Stimulated activated CD4-positive, alpha-beta T cell treated with anti-CD3 and anti-CD28 coated beads, Interleukin-4, amount 100 ng/mL, for 48 hours (primary cell): Measurements from ENCODE around the gene FEM1A.
A peak's percentile ranks its signal among the peaks of the same experiment; 100 is the strongest.
"Not testable (repeated sequence)": the region's sequence is repeated elsewhere in the genome, so short reads cannot be mapped to it uniquely, and the experiment has no call there.

ENCODE experiments used
- DNase-seq, 2 donors: peaks; one replicate each; pipeline ENCODE4 v3.0.0-alpha.2; 2020; ENCODE audit warnings: low read depth in 2 of 2

The FEM1A gene, protein sequence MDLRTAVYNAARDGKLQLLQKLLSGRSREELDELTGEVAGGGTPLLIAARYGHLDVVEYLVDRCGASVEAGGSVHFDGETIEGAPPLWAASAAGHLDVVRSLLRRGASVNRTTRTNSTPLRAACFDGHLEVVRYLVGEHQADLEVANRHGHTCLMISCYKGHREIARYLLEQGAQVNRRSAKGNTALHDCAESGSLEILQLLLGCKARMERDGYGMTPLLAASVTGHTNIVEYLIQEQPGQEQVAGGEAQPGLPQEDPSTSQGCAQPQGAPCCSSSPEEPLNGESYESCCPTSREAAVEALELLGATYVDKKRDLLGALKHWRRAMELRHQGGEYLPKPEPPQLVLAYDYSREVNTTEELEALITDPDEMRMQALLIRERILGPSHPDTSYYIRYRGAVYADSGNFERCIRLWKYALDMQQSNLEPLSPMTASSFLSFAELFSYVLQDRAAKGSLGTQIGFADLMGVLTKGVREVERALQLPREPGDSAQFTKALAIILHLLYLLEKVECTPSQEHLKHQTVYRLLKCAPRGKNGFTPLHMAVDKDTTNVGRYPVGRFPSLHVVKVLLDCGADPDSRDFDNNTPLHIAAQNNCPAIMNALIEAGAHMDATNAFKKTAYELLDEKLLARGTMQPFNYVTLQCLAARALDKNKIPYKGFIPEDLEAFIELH

DNA sequence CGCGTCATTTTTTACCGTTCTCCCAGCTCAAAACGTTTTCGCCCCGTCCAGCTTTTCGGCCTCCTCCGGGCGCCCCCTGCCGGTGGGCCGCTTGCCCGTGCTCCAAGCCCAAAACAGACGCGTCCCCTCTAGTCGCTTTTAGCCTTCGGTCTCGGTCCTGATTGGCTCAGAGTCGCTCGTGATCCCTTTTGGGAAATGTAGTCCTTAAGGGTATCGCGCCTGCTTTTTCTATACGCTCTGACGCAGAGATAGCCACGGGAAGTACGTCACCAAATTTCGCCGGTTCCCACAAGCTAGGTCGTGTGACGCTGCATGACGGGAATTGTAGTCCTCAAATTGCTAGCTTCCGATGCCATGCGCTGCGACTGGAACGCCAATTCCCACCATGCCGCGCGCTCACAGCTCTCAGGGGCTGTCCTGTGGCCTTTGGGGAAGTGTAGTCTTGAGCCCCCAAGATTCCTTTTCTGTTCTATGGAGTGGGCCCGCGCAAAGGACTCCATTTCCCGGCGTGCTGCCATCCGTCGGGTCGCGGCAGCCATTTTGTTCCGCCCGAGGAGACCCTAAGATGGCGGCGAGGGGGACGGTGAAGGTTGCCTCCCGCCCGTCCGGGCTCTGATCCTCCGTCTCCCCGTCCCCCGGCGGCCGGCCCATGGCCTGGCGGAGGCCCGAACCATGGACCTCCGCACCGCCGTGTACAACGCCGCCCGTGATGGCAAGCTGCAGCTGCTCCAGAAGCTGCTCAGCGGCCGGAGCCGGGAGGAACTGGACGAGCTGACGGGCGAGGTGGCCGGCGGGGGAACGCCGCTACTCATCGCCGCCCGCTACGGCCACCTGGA lies at the start of gene FEM1A:
TSS of gene FEM1A (plus strand) at position 552 of the 836 bp plus-strand sequence. CDS start at position 673, 121 bp downstream.
- DNase-seq: peak; percentile 96 to 98

DNA sequence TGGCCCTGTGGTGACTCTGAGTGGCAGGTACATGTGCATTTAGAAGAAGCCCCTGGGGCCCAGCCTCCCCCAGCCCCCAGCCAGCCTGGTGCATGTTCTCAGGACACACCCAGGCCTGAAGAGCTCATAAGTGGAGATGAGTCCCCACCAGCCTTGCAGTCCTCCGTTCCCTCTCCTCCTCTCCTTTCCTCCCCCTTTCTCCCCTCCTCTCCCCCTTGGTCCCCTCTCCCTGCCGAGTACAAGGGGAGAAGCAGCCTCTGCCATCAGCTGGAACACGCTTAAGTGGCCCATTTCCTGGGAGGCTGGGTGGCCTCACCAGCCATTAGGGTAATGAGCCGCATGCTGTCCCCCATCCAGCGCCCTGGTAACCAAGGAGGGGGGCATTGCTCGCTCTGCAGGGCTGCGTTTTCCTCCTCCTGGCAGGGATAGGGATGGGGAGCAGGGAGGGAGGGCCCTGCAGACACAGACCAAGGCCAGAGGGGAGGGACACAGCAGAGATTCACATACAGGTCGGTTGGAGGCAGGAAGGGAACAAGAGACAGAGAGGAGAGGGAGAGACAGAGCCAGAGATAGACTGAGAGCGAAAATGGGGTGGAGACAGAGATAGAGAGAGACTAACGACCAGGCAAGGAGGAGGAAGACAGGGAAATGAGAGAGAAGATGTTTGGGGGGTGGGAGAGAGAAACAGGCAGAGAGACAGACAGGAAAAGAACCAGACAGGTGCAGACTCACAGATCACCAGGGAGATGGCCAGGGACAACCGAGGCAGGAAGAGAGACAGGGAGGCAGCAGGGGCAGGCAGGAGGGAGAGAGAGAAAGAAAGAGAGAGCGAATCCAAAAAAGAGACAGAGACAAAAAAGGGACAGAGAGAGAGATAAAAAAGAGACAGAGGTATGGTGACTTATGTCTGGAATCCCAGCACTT lies 48.5 kb upstream of the FEM1A start:
- no peak for DNase-seq

DNA sequence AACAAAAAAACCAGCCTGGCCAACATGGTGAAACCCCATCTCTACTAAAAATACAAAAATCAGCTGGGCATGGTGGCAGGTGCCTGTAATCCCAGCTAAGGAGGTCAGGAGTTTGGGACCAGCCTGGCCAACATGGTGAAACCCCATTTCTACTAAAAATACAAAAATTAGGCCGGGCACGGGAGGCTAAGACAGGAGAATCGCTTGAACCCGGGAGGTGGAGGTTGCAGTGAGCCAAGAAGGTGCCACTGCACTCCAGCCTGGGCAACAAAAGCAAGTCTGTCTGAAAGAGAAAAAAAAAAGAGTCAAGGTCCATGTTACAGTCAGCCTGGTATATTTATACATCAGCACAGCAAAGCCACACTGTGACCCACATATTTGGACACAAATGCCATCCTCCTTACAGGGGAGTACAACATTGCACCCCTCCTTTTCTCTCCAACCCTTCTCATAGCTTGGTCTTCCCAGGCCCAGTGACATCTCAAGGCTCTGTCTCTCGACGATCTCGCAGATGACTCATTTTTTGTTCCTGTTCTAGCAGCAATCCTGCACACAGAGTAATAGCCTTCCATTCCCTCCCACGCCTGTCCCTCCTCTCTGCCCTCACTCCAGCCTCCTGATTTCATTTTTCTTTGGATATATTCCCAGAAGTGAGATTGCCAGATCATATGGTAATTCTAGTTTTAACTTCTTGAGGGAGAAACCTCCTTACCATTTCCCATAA lies 46.9 kb upstream of the FEM1A start:
- no peak for DNase-seq

DNA sequence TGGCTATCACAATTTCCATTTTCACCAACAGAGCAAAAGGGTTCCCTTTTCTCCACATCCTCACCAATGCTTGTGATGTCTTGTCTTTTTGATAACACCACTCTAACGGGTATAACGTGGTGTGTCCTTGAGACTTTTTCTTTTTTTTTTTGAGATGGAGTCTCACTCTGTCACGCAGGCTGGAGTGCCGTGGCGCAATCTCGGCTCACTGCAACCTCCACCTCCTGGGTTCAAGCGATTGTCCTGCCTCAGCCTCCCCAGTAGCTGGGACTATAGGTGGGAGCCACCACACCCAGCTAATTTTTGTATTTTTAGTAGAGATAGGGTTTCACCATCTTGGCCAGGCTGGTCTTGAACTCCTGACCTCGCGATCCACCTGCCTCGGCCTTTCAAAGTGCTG lies 46.4 kb upstream of the FEM1A start:
- DNase-seq: not testable (repeated sequence)

DNA sequence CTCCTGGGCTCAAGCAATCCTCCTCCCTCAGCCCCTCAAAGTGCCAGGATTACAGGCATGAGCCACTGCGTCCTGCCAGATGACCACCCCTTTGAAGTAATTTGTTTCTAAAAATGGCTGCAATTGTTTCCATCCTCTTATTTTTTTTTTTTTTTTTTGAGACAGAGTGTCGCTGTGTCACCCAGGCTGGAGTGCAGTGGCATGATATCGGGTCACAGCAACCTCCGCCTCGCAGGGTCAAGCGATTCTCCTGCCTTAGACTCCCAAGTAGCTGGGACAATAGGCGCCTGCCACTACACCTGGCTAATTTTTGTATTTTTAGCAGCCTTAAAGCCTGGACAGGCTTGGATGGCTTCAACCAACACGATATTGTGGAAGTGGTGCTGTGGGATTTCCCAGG lies 45.5 kb upstream of the FEM1A start:
- DNase-seq: no peak

DNA sequence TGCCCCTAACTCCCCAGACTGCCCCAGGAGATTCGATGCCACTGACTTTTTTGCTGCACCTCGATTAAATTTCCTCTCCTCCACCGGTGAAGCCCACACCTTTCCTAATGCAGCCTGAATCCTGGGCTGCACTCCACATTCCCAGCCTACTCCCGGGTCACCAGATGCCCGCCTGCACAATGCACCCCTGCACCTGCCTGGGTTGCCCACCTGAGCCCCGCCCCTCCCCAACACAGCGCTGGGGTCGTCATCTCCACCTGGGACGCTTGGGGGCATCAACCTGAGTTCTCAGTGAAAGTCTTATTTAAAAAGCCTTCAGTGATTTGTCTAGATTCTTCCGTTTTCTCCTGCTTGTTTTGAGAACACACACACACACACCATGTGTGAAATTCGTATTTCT lies 43.3 kb upstream of the FEM1A start:
- no peak for DNase-seq

DNA sequence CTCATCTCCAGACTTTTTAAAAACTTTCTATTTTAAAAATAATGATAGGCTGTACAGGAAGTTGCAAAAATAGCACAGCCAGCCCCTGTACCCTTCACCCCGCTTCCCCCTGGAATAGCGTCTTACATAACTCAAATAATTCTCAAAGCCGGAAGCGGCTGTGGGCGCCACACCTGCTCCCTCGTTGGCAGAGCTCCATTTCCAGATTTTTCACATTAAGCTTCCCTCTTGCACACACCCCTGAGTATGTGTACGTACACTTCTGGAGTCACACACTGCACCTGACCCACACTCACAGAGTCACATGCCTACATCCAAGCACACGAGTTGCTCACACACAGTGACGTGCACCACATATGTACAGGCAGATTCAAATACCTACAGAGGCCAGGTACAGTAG lies 42.9 kb upstream of the FEM1A start:
- no peak for DNase-seq

DNA sequence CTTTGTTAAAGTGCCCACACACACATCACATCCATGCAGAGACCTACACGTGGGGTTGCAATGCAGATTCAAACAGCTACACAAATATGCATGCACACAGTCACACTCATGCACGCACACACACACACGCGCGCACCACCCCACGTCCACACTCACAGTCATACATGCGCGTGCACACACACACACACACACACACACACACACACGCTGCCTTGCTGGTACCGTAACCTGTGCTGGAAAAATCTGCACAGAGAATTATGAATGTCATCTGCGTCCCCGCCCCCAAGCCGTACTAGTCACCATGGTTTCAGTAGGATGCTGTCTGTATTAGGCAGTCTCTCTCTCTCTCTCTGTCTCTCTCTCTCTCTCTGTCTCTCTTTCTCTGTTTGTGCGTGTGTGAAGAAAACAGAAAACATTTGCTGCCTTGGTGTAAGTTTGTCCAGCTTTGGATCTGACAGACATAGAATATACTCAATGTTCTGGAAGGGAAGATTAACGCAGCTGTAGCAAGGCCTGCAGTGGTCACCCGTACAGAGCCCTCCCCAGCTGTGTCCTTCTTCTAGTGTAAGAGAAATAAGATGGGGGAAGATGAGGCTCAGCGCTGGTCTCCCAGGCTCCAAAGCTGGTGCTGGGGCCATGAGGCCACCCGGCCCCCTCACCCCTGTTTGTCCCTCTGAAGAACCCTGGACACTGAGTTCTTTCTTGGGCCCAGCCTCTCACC lies 41.5 kb upstream of the FEM1A start:
- no peak for DNase-seq

DNA sequence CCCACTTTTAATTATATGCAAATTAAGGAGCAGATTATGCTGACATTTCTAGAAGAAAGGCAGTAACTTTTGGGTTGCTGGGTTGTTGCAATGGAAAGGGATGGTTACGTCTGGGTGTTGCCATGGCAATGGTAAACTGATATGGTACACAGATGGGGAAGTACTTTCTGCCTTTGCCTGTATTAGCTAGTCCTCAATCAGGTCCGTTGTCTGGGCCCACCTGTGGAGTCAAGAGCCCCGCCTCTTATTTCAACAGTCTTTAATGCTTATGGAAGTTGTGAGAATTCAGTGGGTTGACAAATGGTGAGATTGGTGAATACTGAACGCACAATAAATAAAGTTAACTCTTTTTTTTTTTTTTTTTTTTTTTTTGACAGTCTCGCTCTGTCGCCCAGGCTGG lies 37.3 kb upstream of the FEM1A start:
- no peak for DNase-seq

DNA sequence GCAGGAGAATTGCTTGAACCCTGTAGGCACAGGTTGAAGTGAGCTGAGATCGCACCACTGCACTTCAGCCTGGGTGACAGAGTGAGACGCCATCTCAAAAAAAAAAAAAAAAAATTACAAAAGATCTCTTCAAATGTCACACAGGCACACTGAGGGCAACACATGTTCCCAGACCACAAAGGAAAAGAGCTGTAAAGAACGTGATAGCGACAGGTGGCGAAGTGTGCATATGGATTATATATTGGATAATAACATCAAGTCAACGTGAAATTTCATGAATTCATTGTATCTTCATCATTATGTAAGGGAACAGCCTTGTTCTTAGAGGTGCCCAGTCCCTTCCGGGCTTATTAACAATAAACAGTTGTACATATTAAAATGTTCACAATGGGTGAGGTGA lies 36.1 kb upstream of the FEM1A start:
- DNase-seq: no peak

DNA sequence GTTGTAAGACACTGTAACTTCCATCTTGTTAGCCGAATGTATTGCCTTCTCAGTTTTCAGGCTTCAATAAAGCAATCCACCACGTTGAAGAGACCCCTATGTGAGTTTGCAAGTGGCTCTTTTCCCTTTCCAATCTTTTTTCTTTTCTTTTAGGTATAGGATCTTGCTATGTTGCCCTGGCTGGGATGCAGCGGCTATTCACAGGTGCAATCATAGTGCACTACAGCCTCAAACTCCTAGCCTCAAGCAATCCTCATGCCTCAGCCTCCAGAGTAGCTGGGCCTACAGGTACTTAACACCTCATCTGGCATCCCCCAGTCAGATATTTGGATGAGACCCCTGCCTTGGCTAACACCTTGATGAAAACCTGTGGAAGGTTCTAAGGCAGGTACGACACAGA lies 33.5 kb upstream of the FEM1A start:
- no peak for DNase-seq

DNA sequence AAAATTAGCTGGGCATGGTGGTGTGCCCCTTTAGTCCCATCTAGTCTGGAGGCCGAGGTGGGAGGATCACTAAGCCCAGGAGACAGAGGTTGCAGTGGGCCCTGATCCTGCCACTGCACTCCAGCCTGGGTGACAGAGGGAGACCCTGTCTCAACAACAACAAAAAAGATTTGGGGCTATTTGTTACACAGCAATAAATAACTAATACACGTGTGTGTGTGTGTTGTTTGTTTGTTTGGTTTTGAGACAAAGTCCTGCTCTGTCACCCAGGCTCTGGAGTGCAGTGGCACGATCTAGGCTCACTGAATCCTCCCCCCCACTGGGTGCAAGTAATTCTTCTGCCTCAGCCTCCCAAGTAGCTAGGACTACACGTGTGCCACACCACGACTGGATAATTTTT lies 32.9 kb upstream of the FEM1A start:
- no peak for DNase-seq

DNA sequence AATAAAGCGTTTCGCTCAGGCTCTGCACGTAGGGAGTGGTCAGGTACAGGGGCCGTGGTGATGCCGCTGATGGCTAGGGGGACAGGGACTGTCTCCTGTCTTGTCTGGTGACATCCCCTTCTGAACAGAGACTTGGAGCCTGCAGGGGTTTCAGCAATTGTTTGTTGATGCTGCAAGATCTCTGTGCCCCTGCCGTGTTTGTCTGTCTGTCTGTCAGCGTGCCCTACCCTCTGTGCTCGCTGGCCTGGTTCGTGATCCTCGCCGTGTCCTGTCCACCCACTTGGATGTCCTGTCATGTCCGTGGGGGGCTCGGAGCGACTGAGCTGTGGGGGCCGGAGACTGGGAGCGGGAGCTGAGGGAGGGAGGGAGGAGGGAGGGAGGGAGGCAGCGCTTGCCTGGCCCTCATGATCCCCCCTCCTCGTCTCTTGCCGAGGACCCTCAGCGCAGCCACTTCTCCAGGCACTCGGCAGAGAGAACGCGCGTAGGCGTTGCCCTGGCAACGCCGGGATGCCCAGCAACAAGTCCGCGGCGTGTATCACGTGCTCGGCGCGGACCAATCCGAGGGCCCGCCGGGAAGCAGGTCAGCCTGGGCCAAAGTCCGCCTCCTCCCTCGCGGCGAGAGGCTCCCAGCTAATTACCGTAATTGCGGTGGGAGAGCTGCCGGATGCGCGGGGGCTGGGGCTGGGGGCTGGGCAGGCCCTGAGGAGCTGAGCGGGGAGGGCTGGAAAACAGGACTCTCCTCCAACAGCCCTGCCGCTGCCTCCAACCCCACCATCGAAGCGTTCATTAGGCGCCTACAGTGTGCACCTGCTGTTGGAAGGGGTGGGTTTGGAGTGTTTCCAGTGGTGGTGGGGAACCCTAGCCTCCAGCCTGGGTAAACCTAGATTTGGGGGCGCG lies 31.9 kb upstream of the FEM1A start:
- DNase-seq: peak; percentile 42 to 70

DNA sequence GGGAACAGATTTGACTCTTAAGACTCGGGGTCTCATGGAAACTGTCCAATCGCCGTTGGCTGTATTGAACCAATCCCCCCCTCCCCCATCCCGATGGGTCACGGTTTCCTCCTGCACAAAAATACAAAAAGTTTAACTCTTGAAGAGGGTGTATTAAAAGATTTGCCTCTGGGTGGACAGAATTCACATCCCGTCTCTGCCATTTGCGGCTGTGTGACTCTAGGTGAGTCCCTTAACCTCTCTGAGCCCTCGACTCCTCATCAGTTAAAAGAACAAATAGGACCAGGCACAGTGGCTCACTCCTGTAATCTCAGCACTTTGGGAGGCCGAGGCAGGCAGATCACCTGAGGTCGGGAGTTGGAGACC lies 31.3 kb upstream of the FEM1A start:
- DNase-seq: no peak

DNA sequence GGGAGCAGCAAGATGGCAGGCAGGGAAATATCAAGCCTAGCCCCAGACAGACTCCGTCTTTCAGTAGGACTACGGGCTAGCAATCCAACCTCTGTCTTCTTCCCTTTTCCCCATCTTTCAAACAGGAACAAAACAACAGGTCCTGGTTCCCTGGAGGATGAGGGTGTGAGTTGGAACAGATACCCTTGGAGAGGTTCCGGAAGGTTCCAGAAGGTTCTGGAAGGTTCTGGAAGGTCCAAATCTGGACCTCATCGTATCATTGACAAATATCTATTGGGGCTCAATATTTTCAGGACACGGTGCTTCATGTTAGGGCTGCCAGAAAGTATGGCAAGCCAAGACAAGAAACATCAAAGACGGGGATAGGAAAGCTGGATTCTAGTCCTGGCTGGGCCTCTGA lies 28.5 kb upstream of the FEM1A start:
- DNase-seq: no peak

DNA sequence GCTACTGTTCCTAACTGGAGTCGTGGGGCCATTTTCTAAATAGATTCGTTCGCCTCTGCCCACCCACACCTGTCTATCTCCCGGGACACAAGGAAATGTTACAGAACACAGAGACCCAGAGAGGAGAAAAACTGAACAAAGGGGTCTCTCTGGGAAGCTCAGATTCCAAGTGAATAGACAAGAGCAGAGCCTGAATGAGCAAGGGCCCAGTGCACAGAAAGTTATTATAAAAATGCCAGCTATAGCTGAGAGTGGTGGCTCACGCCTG lies 27.2 kb upstream of the FEM1A start:
- no peak for DNase-seq

DNA sequence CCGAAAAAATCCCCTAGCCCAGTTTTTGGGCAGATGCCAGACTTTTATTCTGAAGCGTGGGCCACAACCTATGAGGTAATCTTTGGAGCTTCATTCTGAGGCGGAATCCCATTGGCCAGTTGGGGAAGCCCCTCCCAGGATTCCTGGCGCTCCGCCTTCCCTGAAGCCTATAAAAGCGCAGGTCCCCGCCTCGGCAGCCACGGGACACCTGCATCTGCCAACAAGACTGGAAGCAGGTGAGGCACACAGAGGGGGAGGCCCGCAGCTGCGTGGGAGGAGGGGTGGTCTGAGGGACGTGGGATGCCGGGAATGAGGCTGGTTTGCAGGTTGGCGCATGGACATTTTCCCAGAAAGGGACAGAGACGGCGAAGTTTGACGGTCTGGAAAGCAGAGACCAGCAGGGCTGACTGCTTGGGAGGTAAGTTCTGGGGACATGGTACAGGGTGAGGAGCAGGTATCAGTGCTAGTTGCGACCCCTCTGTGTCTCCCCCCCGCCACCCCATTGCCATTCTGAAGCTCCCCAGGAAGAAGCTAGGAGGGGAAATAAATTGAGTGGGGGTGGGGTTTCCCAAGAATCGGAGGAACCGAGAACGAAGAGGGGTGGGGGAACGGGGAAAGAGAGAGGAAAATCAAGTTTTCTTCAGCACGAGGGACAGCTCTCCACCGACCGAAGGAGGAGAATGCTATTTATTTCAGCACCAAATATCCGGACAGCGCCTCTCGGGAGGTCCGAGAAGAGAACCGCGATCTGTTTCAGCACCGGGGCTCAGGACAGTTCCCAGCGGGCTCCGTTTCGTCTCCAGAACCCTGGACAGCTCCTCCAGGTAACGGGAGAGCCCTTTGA lies 22.4 kb upstream of the FEM1A start:
- DNase-seq: peak; percentile 72 to 79

DNA sequence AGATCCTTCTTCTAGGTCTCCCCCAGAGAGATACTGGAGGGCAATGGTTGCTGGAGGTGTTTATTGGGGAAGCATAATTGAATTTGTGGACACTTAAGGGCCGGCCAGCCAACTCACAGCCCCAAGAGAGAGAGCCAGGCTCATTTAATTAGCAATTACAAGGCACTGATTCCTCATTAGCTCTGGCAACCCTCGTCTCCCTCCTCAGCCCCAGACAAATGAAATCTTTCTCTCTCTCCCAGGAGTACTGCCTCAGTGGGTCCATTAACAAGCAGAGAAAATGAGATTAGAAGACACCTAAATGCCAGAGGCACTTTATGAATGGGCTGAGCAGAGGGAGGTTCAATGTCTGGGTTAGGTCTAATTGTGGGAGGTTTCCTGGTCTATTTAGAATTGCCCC lies 19.0 kb upstream of the FEM1A start:
- DNase-seq: no peak
